H9 (cell line): ENCODE results near the gene SLC24A3. TPM values are rescaled to one million over a fixed set of nuclear protein-coding genes. Genes with fewer than 3 reads are reported as not detected.

Source experiments
- DNase-seq: peaks from one replicate; pipeline ENCODE4 v3.0.0-alpha.2; 2017
- H2AFZ ChIP-seq: one replicate; pipeline ENCODE4 v1.6.1; 2013; ENCODE audit warnings: mild to moderate bottlenecking, low read length, control low read depth, moderate library complexity
- H2AK5ac ChIP-seq: 2 replicates; pipeline ENCODE4 v1.6.1; 2013; ENCODE audit warnings: low read length, control low read depth, mixed read lengths; ENCODE audit not compliant: insufficient read length
- H2BK120ac ChIP-seq: one replicate; pipeline ENCODE4 v1.6.1; 2013; ENCODE audit warnings: low read depth, mild to moderate bottlenecking, low read length, control low read depth, inconsistent platforms; ENCODE audit not compliant: poor library complexity, severe bottlenecking
- H2BK12ac ChIP-seq: 2 replicates; pipeline ENCODE4 v1.6.1; 2013; ENCODE audit warnings: low read length, control low read depth, mixed read lengths, low read depth; ENCODE audit not compliant: insufficient read length
- H2BK15ac ChIP-seq: 2 replicates; pipeline ENCODE4 v1.6.1; 2013; ENCODE audit warnings: low read depth, low read length, control low read depth
- H2BK20ac ChIP-seq: one replicate; pipeline ENCODE4 v1.6.1; 2013; ENCODE audit warnings: low read depth, mild to moderate bottlenecking, low read length, control low read depth, inconsistent platforms; ENCODE audit not compliant: poor library complexity, severe bottlenecking
- H2BK5ac ChIP-seq: 2 replicates; pipeline ENCODE4 v1.6.1; 2013; ENCODE audit warnings: low read length, control low read depth, mixed read lengths; ENCODE audit not compliant: insufficient read length
- H3K14ac ChIP-seq: 2 replicates; pipeline ENCODE4 v1.6.1; 2013; ENCODE audit warnings: low read length, control low read depth; ENCODE audit not compliant: insufficient read depth
- H3K18ac ChIP-seq: 2 replicates; pipeline ENCODE4 v1.6.1; 2013; ENCODE audit warnings: low read depth, mild to moderate bottlenecking, mixed read lengths, low read length, control low read depth; ENCODE audit not compliant: insufficient read length
- H3K23ac ChIP-seq: 2 replicates; pipeline ENCODE4 v1.6.1; 2013; ENCODE audit warnings: low read length, control low read depth, mixed read lengths, low read depth; ENCODE audit not compliant: insufficient read length
- H3K23me2 ChIP-seq: 2 replicates; pipeline ENCODE4 v1.6.1; 2013; ENCODE audit warnings: low read depth, mild to moderate bottlenecking, mixed read lengths, low read length, control low read depth; ENCODE audit not compliant: insufficient read length, poor library complexity, severe bottlenecking
- H3K27ac ChIP-seq: 2 replicates; pipeline ENCODE4 v1.5.1; 2013; ENCODE audit warnings: low read length, control low read depth, mixed read lengths, low read depth; ENCODE audit not compliant: insufficient read length
- H3K27me3 ChIP-seq: 2 replicates; pipeline ENCODE4 v1.6.1; 2013; ENCODE audit warnings: low read length, control low read depth, inconsistent platforms; ENCODE audit not compliant: insufficient read depth
- H3K4ac ChIP-seq: 2 replicates; pipeline ENCODE4 v1.6.1; 2013; ENCODE audit warnings: low read depth, mild to moderate bottlenecking, control low read depth, inconsistent platforms, low read length, moderate library complexity
- H3K4me1 ChIP-seq: 2 replicates; pipeline ENCODE4 v1.6.1; 2013; ENCODE audit warnings: low read length, control low read depth, inconsistent platforms; ENCODE audit not compliant: insufficient read depth
- H3K4me2 ChIP-seq: 2 replicates; pipeline ENCODE4 v1.6.1; 2013; ENCODE audit warnings: low read length, control low read depth, mixed read lengths; ENCODE audit not compliant: insufficient read length, insufficient read depth
- H3K56ac ChIP-seq: 2 replicates; pipeline ENCODE4 v1.6.1; 2013; ENCODE audit warnings: low read depth, mild to moderate bottlenecking, mixed read lengths, low read length, control low read depth; ENCODE audit not compliant: insufficient read length
- H3K79me1 ChIP-seq: 2 replicates; pipeline ENCODE4 v1.6.1; 2013; ENCODE audit warnings: low read depth, mild to moderate bottlenecking, moderate library complexity, low read length, control low read depth, inconsistent platforms; ENCODE audit not compliant: insufficient read depth, poor library complexity, severe bottlenecking
- H3K79me2 ChIP-seq: 2 replicates; pipeline ENCODE4 v1.6.1; 2013; ENCODE audit warnings: low read length, control low read depth, inconsistent platforms; ENCODE audit not compliant: insufficient read depth
- H3K9ac ChIP-seq: 2 replicates; pipeline ENCODE4 v1.6.1; 2013; ENCODE audit warnings: low read length, control low read depth, mixed read lengths; ENCODE audit not compliant: insufficient read length; ENCODE audit errors: extremely low read depth
- H3K9me3 ChIP-seq: one replicate; pipeline ENCODE4 v1.6.1; 2013; ENCODE audit warnings: low read depth, low read length, inconsistent platforms; ENCODE audit not compliant: control insufficient read depth
- H3T11ph ChIP-seq: one replicate; pipeline ENCODE4 v1.6.1; 2013; ENCODE audit warnings: mild to moderate bottlenecking, low read length, control low read depth, inconsistent platforms
- H4K20me1 ChIP-seq: one replicate; pipeline ENCODE4 v1.6.1; 2013; ENCODE audit not compliant: control insufficient read depth, insufficient read length, insufficient read depth
- H4K5ac ChIP-seq: 2 replicates; pipeline ENCODE4 v1.6.1; 2013; ENCODE audit warnings: low read depth, mild to moderate bottlenecking, mixed read lengths, low read length, control low read depth; ENCODE audit not compliant: insufficient read length
- H4K8ac ChIP-seq: replicated peaks from 2 replicates; pipeline ENCODE4 v1.6.1; 2013; ENCODE audit warnings: low read length, control low read depth, mixed read lengths, low read depth; ENCODE audit not compliant: insufficient read length
- H4K91ac ChIP-seq: 2 replicates; pipeline ENCODE4 v1.6.1; 2013; ENCODE audit warnings: low read depth, mild to moderate bottlenecking, moderate library complexity, mixed read lengths, low read length, control low read depth; ENCODE audit not compliant: insufficient read length
- H3K27ac Mint-ChIP-seq, 3 experiments: 2 replicates in 2 of 3; 3 replicates in 1 of 3; pipeline ENCODE4 v1.8.0; 2020 to 2021; ENCODE audit warnings: mixed read lengths in 3 of 3, mild to moderate bottlenecking in 1 of 3, moderate library complexity in 1 of 3
- H3K27me3 Mint-ChIP-seq: 2 replicates; pipeline ENCODE4 v1.8.0; 2021; ENCODE audit warnings: low read depth, mild to moderate bottlenecking, moderate library complexity, mixed read lengths
- H3K36me3 Mint-ChIP-seq, 3 experiments: 2 replicates in 2 of 3; 3 replicates in 1 of 3; pipeline ENCODE4 v1.8.0; 2020 to 2021; ENCODE audit warnings: low read depth in 3 of 3, mixed read lengths in 3 of 3; ENCODE audit not compliant: insufficient read depth in 1 of 3
- H3K4me1 Mint-ChIP-seq, 2 experiments: 2 replicates each; pipeline ENCODE4 v1.8.0; 2020; ENCODE audit warnings: mixed read lengths in 2 of 2
- H3K4me3 Mint-ChIP-seq, 2 experiments: 2 replicates in 1 of 2; 3 replicates in 1 of 2; pipeline ENCODE4 v1.8.0; 2020 to 2021; ENCODE audit warnings: mild to moderate bottlenecking in 2 of 2, mixed read lengths in 2 of 2, moderate library complexity in 1 of 2
- H3K9me3 Mint-ChIP-seq, 2 experiments: 2 replicates in 1 of 2; 3 replicates in 1 of 2; pipeline ENCODE4 v1.8.0; 2020; ENCODE audit warnings: mild to moderate bottlenecking in 2 of 2, mixed read lengths in 2 of 2, moderate library complexity in 1 of 2
- CTCF ChIP-seq: fragments of 200-600 bp; sonication (generic); conservative IDR thresholded peaks from 3 replicates; pipeline ENCODE4 v1.8.0; 2021; ENCODE audit warnings: antibody characterized with exemption, mild to moderate bottlenecking
- WGBS: extraction: QIAGEN DNeasy Blood & Tissue Kit; methylation state at CpG from one replicate; pipeline ENCODE4 v1.1.7; 2013; ENCODE audit warnings: missing lambda C conversion rate, low lambda C conversion rate, mixed read lengths; ENCODE audit not compliant: insufficient read length; ENCODE audit errors: extremely low coverage; 5-methylcytosine and 5-hydroxymethylcytosine counted together
- total RNA-seq: library from RNA; stranded (reverse); gene quantifications from 2 replicates; pipeline ENCODE4 v1.2.1, GENCODE V29; 2021

Gene SLC24A3
- total RNA-seq, 1 experiment from 2014 or later = 0.83 TPM

GRCh38 chr20:19758133-19758500 lies 545.7 kb downstream of the SLC24A3 start, which contains the start of gene RIN2:
Gene RIN2 (plus strand): TSS chr20:19758258. CDS start chr20:19889602, 131,344 bp downstream.
- H3K4me1 ChIP-seq = 0 out of 2 replicates have a peak, but pooled peaks cover 2% of the 10 kb centered on the region
- no peak within 1 kb of the TSS for H3K14ac ChIP-seq

More at GRCh38 chr20:19758133-19758500, 545.7 kb downstream of the SLC24A3 start, which contains the start of gene RIN2:
- no peak within 1 kb of the TSS for H4K8ac ChIP-seq
- no peak within 1 kb of the TSS for H3T11ph ChIP-seq
- no peak within 1 kb of the TSS for H3K56ac ChIP-seq
- H2BK12ac ChIP-seq = no peak within 1 kb of the TSS
- H3K23ac ChIP-seq = no peak within 1 kb of the TSS
- H3K4me2 ChIP-seq = peak within 1 kb of the TSS; percentile 79
- H3K27me3 ChIP-seq = peaks cover 5% of the 10 kb centered on the region; the same call in 1 of the 2 replicates
- H3K79me1 ChIP-seq = no peaks in the 10 kb centered on the region
- H2AFZ ChIP-seq = no peak within 1 kb of the TSS
- no peak within 1 kb of the TSS for H4K5ac ChIP-seq
- H2AK5ac ChIP-seq = no peak within 1 kb of the TSS
- H4K20me1 ChIP-seq = no peaks in the 10 kb centered on the region
- no peak for DNase-seq
- no peak within 1 kb of the TSS for H2BK20ac ChIP-seq
- Mint-ChIP-seq H3K9me3 (no peaks in the 10 kb centered on the region; a peak in 2 of 5 replicates), H3K4me1 (peaks cover 14 to 18% of the 10 kb centered on the region in 2 experiments), H3K36me3 (peaks cover 0 to 2% (median 0%) of the 10 kb centered on the region in 3 experiments; a peak in 2 of 7 replicates), H3K27me3 (peaks cover 60% of the 10 kb centered on the region), H3K4me3 (peak within 1 kb of the TSS; percentile 87 to 98), H3K27ac (peak within 1 kb of the TSS in 2 of 3 experiments; percentile 53 to 91; a peak in 4 of 7 replicates)
- no peak within 1 kb of the TSS for H3K4ac ChIP-seq
- no peak within 1 kb of the TSS for H3K27ac ChIP-seq
- no peak within 1 kb of the TSS for H4K91ac ChIP-seq
- no peaks in the 10 kb centered on the region for H3K79me2 ChIP-seq
- no peak for TF ChIP-seq CTCF
- H3K23me2 ChIP-seq = peaks cover 15% of the 10 kb centered on the region
- no CpG with 5 or more reads among the region's 25 CpGs for WGBS
- no peak within 1 kb of the TSS for H2BK15ac ChIP-seq
- no peaks in the 10 kb centered on the region for H3K9me3 ChIP-seq
- no peak within 1 kb of the TSS for H2BK120ac ChIP-seq
- no peak within 1 kb of the TSS for H2BK5ac ChIP-seq
- no peak within 1 kb of the TSS for H3K18ac ChIP-seq
- H3K9ac ChIP-seq = peak within 1 kb of the TSS; percentile 12
